Loucy (cell line): ENCODE measurements around the gene RTCA.

ENCODE experiments used
- CTCF ChIP-seq: fragments of 200-600 bp; sonication (generic); conservative IDR thresholded peaks from 2 replicates; pipeline ENCODE4 v1.5.1; 2014; ENCODE audit warnings: mild to moderate bottlenecking, antibody characterized with exemption, low read length
- EZH2phosphoT487 ChIP-seq: fragments of 200-600 bp; IDR thresholded peaks from 2 replicates; pipeline ENCODE4 v1.6.1; 2018; ENCODE audit warnings: antibody characterized with exemption, mild to moderate bottlenecking, moderate library complexity, borderline replicate concordance

GRCh38 chr1:100250807-100251206 lies 15.2 kb upstream of the RTCA start:
- no peak for TF ChIP-seq CTCF
- no peak for TF ChIP-seq EZH2phosphoT487
